DMS 273 treated with DMSO at 0.1 percent for 48 hours (cell line): ENCODE measurements around the gene DNAJC5.

Source experiments
- DNase-seq: peaks from one replicate; lab custom pipeline; 2025; lab: John Stamatoyannopoulos, UW

The DNAJC5 gene

GRCh38 chr20:63884506-63885263, 10.2 kb upstream of the DNAJC5 start:
- no peak for DNase-seq

- no peak for DNase-seq
Measured at GRCh38 chr20:63885264-63886053, 9.5 kb upstream of the DNAJC5 start.

GRCh38 chr20:63886054-63886419, 8.9 kb upstream of the DNAJC5 start:
- DNase-seq = no peak

- no peak for DNase-seq
Measured at GRCh38 chr20:63886921-63887320, 8.0 kb upstream of the DNAJC5 start.

GRCh38 chr20:63889241-63890200, 5.4 kb upstream of the DNAJC5 start:
- DNase-seq = no peak

GRCh38 chr20:63890201-63890576, 4.7 kb upstream of the DNAJC5 start:
- DNase-seq = no peak

GRCh38 chr20:63890616-63891015, 4.3 kb upstream of the DNAJC5 start:
- DNase-seq = no peak

- DNase-seq = no peak
Measured at GRCh38 chr20:63891061-63892002, 3.6 kb upstream of the DNAJC5 start.

- no peak for DNase-seq
Measured at GRCh38 chr20:63892402-63892801, 2.5 kb upstream of the DNAJC5 start.

GRCh38 chr20:63893999-63894357, 948 bp upstream of the DNAJC5 start:
- no peak for DNase-seq

- no peak for DNase-seq
Measured at GRCh38 chr20:63895202-63895951, 451 bp downstream of the DNAJC5 start.

- DNase-seq = no peak
Measured at GRCh38 chr20:63895952-63896263, 982 bp downstream of the DNAJC5 start.

GRCh38 chr20:63896264-63897105, 1.6 kb downstream of the DNAJC5 start:
- no peak for DNase-seq

- no peak for DNase-seq
Measured at GRCh38 chr20:63897978-63898561, 3.1 kb downstream of the DNAJC5 start.

- no peak for DNase-seq
Measured at GRCh38 chr20:63898882-63899558, 4.1 kb downstream of the DNAJC5 start.

GRCh38 chr20:63900413-63900812, 5.5 kb downstream of the DNAJC5 start:
- DNase-seq = no peak

- DNase-seq = no peak
Measured at GRCh38 chr20:63903796-63904561, 9.1 kb downstream of the DNAJC5 start.
